Chondrocyte (in vitro differentiated cells): ENCODE data around the gene FAM83E. TPM values are rescaled to one million over a fixed set of nuclear protein-coding genes. Genes with fewer than 3 reads are reported as not detected.

ENCODE experiments used
- DNase-seq: peaks from one replicate; pipeline ENCODE4 v3.0.0; 2021; ENCODE audit warnings: mixed read lengths, low spot score
- H3K27ac Mint-ChIP-seq: one replicate; pipeline ENCODE4 v1.8.0; 2021; ENCODE audit warnings: mild to moderate bottlenecking, moderate library complexity, mixed read lengths; ENCODE audit not compliant: unreplicated experiment
- H3K27me3 Mint-ChIP-seq: 2 replicates; pipeline ENCODE4 v1.8.0; 2021; ENCODE audit warnings: low read depth, mixed read lengths
- H3K36me3 Mint-ChIP-seq: 2 replicates; pipeline ENCODE4 v1.8.0; 2021; ENCODE audit warnings: low read depth, mixed read lengths
- H3K4me1 Mint-ChIP-seq: 2 replicates; pipeline ENCODE4 v1.8.0; 2021; ENCODE audit warnings: low read depth, mild to moderate bottlenecking, mixed read lengths
- H3K4me3 Mint-ChIP-seq: one replicate; pipeline ENCODE4 v1.8.0; 2021; ENCODE audit warnings: mild to moderate bottlenecking, moderate library complexity, mixed read lengths; ENCODE audit not compliant: unreplicated experiment
- H3K9me3 Mint-ChIP-seq: 2 replicates; pipeline ENCODE4 v1.8.0; 2021; ENCODE audit warnings: low read depth, mixed read lengths
- CTCF ChIP-seq: fragments of 200-600 bp; sonication (generic); IDR thresholded peaks from 2 replicates; pipeline ENCODE4 v1.5.0; 2021; ENCODE audit warnings: antibody characterized with exemption, mild to moderate bottlenecking, moderate library complexity
- long read RNA-seq: library from polyadenylated mRNA; stranded (forward); transcript quantifications from one replicate; pipeline ENCODE4 v2.0.0, GENCODE V29; 2021
- total RNA-seq: library from RNA; stranded (reverse); gene quantifications from 3 replicates; pipeline ENCODE4 v1.2.1, GENCODE V29; 2021

Gene FAM83E
- 0.38 to 0.77 TPM (median 0.67 TPM) in 3 replicates for total RNA-seq
- long read RNA-seq = 0 reads

DNA sequence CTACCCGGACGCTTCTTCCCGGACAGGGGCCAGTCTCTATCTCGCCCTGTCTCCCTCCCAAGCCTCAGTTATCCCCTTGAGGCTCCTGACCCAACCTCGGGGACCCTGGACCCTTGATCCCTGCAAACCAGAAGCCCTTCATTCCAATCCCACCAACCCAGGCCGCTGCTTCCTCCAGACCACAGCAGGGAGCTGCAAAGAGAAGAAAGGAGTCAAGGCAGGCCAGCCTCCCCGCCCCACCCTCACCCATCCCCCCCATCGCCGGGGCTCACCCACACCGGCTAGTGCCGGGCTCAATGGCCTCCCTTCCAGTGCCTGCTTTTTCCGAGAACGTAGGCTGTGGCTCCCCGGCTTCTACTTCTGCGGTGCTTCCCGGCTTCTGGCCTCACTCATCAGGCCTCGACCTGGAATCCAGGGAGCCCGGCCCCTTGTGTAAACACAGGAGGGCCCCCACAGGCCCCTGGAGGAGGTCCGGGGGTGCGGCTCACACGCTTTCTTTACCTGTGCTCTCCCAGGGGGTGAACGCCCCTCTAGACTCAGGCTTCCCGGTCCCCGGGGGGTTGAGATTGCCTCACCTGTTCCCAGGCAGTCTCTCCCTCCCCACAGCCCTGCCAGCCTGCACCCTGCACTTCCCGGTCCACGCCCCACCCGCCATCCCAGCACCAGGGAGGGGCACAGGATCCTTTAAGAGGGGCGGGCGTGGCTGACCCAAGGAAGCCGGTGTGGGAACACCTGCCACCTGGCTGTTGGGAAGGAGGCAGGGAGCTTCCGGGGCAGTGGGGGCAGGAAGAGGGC, at the start of gene FAM83E:
Gene FAM83E (minus strand): TSS at position 641 of the 795 bp plus-strand sequence. CDS start 1,704 bp downstream, outside the sequence.
- no peaks in the 10 kb centered on the region for H3K9me3 Mint-ChIP-seq
- peaks cover 29% of the 10 kb centered on the region for H3K4me1 Mint-ChIP-seq
- H3K27ac Mint-ChIP-seq = peak within 1 kb of the TSS; percentile 46
- H3K4me3 Mint-ChIP-seq = peak within 1 kb of the TSS; percentile 25
- TF ChIP-seq CTCF = no peak
- no peak for DNase-seq
- peaks cover 15% of the 10 kb centered on the region for H3K36me3 Mint-ChIP-seq
- H3K27me3 Mint-ChIP-seq = no peaks in the 10 kb centered on the region

DNA sequence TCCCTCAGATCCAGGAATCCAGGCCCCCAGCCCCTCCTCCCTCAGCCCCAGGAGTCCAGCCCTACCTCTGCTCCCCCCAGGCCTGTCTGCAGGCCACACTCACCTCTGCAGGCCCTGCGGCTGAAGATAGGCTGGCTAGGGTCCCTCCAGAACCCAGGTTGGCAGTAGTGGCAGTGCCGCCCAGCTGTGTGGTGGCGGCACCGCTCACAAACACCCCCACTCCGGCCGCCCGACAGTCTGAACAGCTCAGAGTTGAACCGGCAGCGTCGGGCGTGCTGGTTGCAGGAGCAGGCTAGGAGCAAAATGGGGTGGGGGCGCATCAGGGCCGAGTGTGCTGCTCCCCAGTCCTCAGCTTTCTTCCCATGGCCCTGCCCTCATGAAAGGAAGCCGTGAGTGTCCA, 49.6 kb upstream of the FAM83E start:
- H3K9me3 Mint-ChIP-seq = no peaks in the 10 kb centered on the region
- H3K4me1 Mint-ChIP-seq = peaks cover 5% of the 10 kb centered on the region
- no peak overlapping the region for H3K4me3 Mint-ChIP-seq
- no peak for DNase-seq
- H3K27me3 Mint-ChIP-seq = no peaks in the 10 kb centered on the region
- no peak for TF ChIP-seq CTCF
- no peaks in the 10 kb centered on the region for H3K36me3 Mint-ChIP-seq
- H3K27ac Mint-ChIP-seq = no peak overlapping the region

GRCh38 chr19:48663667-48664066, 48.8 kb upstream of the FAM83E start:
- Mint-ChIP-seq H3K27me3 (no peaks in the 10 kb centered on the region), H3K27ac (no peak overlapping the region), H3K4me3 (no peak overlapping the region), H3K9me3 (no peaks in the 10 kb centered on the region), H3K36me3 (no peaks in the 10 kb centered on the region), H3K4me1 (peaks cover 5% of the 10 kb centered on the region)
- DNase-seq = no peak
- TF ChIP-seq CTCF = no peak

DNA sequence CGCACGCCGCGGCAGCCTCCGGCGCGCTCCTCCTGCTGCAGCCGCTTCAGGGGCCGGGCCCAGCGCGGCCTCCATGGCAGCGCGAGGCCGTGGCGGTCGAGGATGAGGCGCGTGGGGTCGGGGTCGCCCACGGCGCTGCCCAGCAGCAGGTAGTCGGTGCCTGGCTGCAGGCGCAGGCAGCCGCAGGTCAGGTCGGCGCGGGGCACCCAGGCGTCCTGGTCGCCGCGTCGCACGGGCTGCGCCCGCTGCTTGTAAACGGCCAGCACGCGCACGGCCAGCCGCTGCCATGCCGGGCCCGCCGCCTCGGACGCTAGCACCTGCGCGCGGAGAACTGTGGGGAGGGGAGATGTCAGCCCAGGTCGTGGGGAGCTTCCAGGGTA, 46.8 kb upstream of the FAM83E start:
- no peak for DNase-seq
- H3K9me3 Mint-ChIP-seq = no peaks in the 10 kb centered on the region
- H3K27me3 Mint-ChIP-seq = no peaks in the 10 kb centered on the region
- H3K27ac Mint-ChIP-seq = no peak overlapping the region
- no peak for TF ChIP-seq CTCF
- H3K4me1 Mint-ChIP-seq = peaks cover 11% of the 10 kb centered on the region
- H3K36me3 Mint-ChIP-seq = no peaks in the 10 kb centered on the region
- no peak overlapping the region for H3K4me3 Mint-ChIP-seq

DNA sequence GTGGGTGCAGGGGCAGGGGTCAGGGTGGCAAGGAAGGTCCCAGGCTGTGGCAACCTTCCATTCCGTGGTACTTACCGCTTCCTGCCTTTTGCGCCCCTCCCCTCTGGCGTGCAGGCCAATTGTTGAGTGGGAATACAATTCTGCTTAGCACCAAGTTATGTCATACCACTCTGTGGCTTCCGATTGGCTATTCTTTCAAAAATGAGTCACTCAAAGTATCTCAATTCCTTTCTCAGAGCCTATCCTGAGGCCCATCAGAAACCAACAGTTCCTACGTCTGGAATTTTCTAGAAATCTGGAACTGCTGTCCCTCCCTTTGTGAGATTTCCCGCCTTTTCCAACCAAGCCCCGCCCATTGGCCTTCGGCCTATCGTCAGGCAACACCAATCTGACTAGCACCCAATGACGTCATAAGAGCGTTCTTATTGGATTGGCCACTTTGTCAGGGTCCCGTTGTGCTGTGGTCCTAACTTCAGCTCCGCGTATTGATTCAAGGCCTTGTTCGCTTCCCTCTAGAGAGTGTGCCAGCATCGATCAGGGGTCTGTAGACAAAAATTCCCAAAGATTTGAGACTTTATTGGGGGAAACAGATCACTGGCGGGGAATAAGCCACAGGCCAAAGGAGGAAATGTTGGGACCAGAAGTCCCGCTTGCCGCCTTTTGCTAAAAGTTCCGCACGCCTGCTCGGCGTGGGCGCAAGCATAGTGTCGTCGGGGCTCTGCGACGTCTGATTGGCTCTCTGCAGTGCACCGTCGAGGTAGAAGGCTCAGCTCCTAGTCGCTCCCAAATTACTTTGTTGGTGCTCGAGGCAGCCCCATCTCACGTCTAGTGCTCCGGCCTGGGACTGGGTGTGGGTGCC, 46.2 kb upstream of the FAM83E start:
- no peaks in the 10 kb centered on the region for H3K27me3 Mint-ChIP-seq
- no peaks in the 10 kb centered on the region for H3K36me3 Mint-ChIP-seq
- no peak overlapping the region for H3K4me3 Mint-ChIP-seq
- H3K27ac Mint-ChIP-seq = no peak overlapping the region
- no peaks in the 10 kb centered on the region for H3K9me3 Mint-ChIP-seq
- no peak for TF ChIP-seq CTCF
- peaks cover 13% of the 10 kb centered on the region for H3K4me1 Mint-ChIP-seq
- no peak for DNase-seq
